GM18858 (cell line): Measurements from ENCODE around the gene ODAD3.
"Not testable (repeated sequence)": the region's sequence is repeated elsewhere in the genome, so short reads cannot be mapped to it uniquely, and the experiment has no call there.

Experiments
- ATAC-seq: cut with Tn5 transposase; IDR thresholded peaks from one replicate; pipeline ENCODE4 v1.9.1; 2021; ENCODE audit not compliant: unreplicated experiment

ODAD3 gene

DNA sequence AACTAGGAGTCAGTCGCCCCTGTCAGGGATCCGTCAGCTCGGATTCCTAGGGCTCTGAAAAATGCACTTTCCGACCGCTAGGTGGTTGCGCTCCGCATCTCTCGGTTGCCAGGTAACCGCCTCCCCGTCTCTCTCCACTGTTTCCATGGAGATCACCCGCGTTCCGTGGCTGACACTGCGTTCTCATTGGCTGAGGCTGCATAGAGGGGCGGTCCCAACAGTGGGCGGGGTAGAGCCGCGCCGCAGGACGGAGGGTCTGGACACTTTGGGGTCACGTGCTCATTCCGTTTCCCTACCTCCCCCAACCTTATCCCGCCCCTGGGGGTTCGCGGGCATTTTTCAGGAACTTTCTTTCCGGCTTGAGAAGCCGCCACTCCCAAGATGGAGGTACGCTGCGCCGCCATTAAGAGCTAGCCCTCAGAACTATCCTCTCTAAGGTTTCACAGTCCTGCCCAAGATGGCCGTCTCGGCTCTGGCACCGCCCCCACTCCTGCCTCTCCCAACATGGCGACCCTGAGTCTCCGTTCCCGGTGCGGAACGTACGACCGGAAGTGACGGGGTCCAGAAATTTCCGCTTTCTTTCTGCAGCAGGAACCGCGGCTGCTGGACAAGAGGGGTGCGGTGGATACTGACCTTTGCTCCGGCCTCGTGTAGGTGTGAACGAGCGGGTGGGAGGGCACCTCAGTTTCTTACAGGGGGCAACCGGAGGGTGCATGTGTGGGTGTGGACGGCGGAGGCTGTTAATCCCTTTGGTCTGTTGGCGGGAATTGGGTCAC is at the start of gene ODAD3, which contains the start of gene PRKCSH:
TSS of gene ODAD3 (minus strand) at position 65 of the 776 bp plus-strand sequence. CDS start 105 bp downstream, outside the sequence.
TSS of gene PRKCSH (plus strand) at position 579 of the 776 bp plus-strand sequence. CDS start 483 bp downstream, outside the sequence.
- peak; percentile 84 for ATAC-seq

GRCh38 chr19:11483366-11484111 is 48.6 kb upstream of the ODAD3 start:
- no peak for ATAC-seq

GRCh38 chr19:11482384-11483050 is 47.6 kb upstream of the ODAD3 start:
- peak; percentile 54 for ATAC-seq

DNA sequence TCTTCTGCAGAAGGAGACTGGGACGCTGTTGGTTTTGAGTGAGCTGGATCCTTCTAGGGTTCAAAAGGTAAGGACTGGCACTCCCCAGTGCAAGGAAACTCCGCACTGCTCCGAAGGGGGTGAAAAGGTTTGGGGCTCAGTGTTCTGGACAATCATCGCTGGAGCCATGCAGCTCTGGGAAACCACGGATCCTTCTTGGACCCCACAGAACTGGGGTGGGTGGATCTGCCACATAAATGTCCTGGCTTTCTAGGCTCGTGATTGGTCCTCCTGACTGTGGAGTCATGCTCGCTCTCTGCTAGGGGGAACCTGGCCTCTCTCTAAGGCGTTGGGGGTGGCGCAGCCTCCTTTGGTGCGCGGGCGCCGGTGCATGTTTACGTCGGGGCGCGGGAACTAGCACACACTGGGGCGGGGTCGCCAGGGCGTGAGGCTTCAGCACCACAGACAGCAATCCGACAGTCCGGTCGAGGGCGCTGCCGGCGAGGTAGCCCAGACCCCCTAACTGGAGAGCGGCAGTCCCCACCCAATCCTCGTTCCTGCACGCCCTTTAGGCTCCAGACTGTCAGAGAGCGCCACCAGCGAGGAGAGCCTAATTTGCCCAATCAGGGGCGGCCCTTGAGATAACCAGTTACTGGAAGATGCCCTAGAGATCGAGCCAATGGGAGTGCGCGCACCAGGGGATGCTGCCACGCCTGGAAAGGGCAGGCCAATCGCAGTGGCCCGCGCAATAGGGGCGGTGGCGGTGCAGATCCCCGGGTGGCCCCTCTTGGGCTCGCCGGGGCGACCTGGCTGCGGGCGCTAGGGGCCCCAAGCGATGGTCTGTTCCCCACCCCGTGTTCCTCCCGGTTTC is 46.8 kb upstream of the ODAD3 start:
- peak; percentile 44 for ATAC-seq

GRCh38 chr19:11480715-11481533 is 46.0 kb upstream of the ODAD3 start, which contains the start of gene ELAVL3:
ELAVL3 (minus strand) TSS chr19:11481046; CDS start chr19:11480608, 438 bp downstream.
- ATAC-seq: no peak

DNA sequence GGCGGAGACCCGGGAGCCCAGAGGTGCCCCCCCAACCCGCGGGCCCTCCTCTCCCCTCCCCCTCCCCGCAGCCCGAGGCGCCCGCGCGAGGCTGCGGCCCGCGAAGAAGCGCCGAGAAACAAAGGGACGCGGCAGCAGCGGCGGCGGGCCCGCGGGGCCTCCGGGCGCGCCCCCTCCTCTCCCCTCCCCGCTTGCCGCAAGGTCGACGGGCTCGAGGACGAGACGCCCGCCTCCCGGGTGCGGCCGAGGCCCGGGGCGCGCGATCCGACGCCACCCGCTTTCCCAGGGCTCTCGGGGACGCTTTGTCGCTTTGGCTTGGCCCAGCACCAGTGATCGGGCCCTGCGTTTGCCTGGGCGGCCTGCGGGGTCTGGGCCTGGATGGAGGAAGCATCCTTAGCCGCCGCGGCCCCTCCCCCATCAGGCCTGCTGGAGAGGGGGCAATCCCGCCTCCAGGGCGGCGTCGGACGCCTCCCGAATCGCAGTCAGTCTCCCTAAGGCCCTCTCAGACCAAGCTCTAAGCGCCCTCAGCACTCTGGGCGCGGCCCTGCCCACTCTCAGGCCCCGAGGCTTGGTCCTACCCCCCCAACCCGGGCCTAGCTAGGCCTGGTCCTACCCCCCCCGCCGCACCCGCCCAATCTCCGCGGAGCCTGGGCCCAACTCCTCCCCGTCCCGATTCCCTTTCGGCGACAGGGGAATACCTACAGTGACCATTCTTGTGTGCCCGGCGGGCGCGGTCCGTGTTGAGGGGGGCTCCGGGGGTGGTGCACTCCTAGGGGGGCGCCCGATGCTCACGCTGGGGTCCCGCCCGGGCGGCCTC is 45.2 kb upstream of the ODAD3 start:
- no peak for ATAC-seq

DNA sequence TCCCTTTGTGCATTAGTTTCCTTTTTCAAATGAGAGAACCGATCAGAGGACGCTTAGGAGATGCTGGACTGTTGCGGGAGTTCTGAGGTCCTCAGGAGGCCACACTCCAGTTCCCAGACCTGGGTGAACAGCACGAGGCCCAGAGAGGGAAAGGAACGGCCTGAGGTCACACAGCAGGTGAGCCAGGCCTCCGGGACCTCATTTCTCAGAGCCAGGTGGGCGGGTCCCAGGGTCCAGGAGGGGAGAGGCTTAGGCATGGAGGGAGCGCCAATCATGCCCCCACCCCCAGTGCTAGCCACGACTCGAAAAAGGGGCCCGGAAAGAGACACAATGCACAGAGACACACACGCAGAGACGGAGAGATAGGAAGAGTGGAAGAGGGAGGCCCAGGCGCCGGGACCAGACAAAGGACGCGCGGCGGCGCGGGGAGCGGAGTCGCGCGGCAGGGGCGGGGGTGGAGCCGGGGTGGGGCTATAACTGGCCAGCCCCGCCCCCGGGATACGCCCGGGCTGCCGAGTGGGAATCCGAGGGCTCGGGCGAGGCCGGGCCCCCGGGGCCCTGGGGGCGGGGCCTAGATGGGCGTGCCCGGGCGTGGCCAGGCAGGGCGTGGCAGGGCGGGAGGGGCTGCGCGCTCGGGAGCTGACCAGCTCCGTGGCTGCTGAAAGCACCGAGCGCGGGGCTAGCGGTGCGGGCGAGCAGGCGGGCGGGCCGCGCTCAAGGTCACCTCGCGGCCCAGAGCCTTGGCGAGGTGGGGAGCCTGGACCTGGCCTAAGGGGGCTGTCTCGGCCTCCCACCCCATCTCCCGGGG is 44.4 kb upstream of the ODAD3 start:
- ATAC-seq: no peak

GRCh38 chr19:11478167-11479089 is 43.5 kb upstream of the ODAD3 start:
- no peak for ATAC-seq

- ATAC-seq: no peak
Observed at GRCh38 chr19:11475861-11476260, 40.9 kb upstream of the ODAD3 start.

- ATAC-seq: not testable (repeated sequence)
Observed at GRCh38 chr19:11475343-11475742, 40.4 kb upstream of the ODAD3 start.

DNA sequence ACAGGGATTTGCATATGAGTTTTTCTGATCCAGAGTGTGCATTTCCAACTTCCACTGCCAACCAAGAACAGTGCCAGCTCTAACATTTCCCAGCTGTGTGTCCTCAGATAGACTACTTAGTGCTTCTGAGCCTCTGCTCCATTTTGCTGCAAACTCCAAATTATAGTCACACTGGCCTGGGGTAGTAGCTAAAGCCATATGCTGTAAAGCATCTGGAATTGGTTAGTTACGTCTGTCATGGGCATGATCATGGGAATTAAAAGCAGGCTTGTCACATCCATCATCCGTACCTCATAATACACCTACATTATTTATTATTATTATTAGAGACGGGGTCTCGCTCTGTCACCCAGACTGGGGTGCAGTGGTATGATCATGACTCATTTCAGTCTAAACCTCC is 38.8 kb upstream of the ODAD3 start:
- ATAC-seq: no peak

DNA sequence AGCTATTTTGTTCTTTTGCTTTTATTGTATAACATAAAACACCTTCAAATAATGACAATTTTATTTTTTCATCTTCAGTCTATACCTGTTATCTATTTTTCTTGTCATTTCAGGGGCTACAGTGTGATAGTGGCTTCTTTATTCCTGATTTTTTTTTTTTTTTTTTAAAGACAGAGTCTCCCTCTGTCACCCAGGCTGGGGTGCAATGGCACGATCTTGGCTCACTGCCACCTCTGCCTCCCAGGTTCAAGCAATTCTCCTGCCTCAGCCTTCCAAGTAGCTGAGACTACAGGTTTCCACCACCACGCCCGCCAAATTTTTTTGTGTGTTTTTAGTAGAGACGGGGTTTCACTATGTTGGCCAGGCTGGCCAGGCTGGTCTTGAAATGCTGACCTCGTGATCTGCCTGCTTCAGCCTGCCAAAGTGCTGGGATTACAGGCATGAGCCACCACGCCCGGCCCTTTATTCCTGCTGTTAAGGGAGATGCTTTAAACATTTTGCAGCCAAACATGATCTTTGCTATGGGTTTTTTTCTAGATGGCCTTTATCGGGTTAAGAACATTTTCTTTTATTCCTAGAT is 33.4 kb upstream of the ODAD3 start:
- ATAC-seq: not testable (repeated sequence)

GRCh38 chr19:11465600-11465999 is 30.7 kb upstream of the ODAD3 start:
- no peak for ATAC-seq

DNA sequence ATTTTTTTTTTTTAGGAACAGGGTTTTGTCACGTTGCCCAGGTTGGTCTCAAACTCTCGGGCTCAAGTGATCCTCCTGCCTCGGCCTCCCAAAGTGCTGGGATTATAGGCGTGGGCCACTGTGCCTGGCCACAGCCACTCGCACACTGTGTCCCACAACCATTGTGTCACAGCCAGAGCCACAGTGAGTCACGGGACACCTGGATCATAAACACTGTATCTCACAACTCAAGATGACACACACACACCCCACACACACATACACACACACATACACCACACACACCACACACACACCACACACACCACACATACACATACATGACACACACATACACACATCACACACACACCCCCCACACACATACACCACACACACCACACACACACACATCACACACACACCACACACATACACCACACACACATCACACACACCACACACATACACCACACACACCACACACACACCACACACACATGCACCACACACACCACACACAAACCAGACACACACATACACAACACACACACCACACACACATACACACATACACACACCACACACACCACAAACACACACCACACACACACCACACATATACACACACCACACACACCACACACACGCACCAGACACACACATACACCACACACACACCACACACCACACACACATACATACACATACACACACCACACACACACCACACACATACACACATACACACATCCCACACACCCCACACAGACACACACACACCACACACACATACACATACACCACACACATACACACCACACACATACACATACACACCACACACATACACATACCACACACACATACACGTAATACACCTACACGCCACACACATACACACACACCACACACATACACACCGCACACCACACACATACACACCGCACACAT is 29.7 kb upstream of the ODAD3 start:
- no peak for ATAC-seq

- ATAC-seq: no peak
Observed at GRCh38 chr19:11463391-11463790, 28.5 kb upstream of the ODAD3 start.
